HG02981 (cell line): ENCODE data around the gene CERKL.

ENCODE experiments used
- ATAC-seq: cut with Tn5 transposase; IDR thresholded peaks from one replicate; pipeline ENCODE4 v1.9.1; 2021; ENCODE audit warnings: mild to moderate bottlenecking, moderate library complexity; ENCODE audit not compliant: unreplicated experiment

Gene CERKL

GRCh38 chr2:181578829-181579228 lies 78.1 kb downstream of the CERKL start:
- no peak for ATAC-seq

GRCh38 chr2:181576431-181576830 lies 80.5 kb downstream of the CERKL start:
- no peak for ATAC-seq

GRCh38 chr2:181575650-181576025 lies 81.3 kb downstream of the CERKL start:
- ATAC-seq = no peak

- no peak for ATAC-seq
Observed at GRCh38 chr2:181575024-181575649, 81.8 kb downstream of the CERKL start.

GRCh38 chr2:181574321-181574720 lies 82.6 kb downstream of the CERKL start:
- no peak for ATAC-seq

GRCh38 chr2:181573140-181573736 lies 83.7 kb downstream of the CERKL start:
- no peak for ATAC-seq

GRCh38 chr2:181570833-181571661 lies 85.9 kb downstream of the CERKL start:
- ATAC-seq = no peak

- no peak for ATAC-seq
Observed at GRCh38 chr2:181570059-181570458, 86.8 kb downstream of the CERKL start.

- ATAC-seq = no peak
Observed at GRCh38 chr2:181566334-181567032, 90.4 kb downstream of the CERKL start.

- no peak for ATAC-seq
Observed at GRCh38 chr2:181563101-181563692, 93.7 kb downstream of the CERKL start.

- ATAC-seq = no peak
Observed at GRCh38 chr2:181558371-181558770, 98.5 kb downstream of the CERKL start.

- no peak for ATAC-seq
Observed at GRCh38 chr2:181554061-181554830, 102.7 kb downstream of the CERKL start.

GRCh38 chr2:181553244-181553643 lies 103.7 kb downstream of the CERKL start:
- ATAC-seq = no peak

- ATAC-seq = no peak
Observed at GRCh38 chr2:181552808-181553207, 104.1 kb downstream of the CERKL start.

GRCh38 chr2:181546086-181546485 lies 110.8 kb downstream of the CERKL start:
- no peak for ATAC-seq

- ATAC-seq = no peak
Observed at GRCh38 chr2:181542170-181542569, 114.7 kb downstream of the CERKL start.

GRCh38 chr2:181540421-181540820 lies 116.5 kb downstream of the CERKL start:
- no peak for ATAC-seq

GRCh38 chr2:181536730-181537129 lies 120.2 kb downstream of the CERKL start:
- no peak for ATAC-seq

GRCh38 chr2:181528441-181528840 lies 128.5 kb downstream of the CERKL start:
- ATAC-seq = no peak

GRCh38 chr2:181527058-181527457 lies 129.8 kb downstream of the CERKL start:
- no peak for ATAC-seq
